ENCODE data around the gene HLTF. TPM values are rescaled to one million over a fixed set of nuclear protein-coding genes. Genes with fewer than 3 reads are reported as not detected.

Gene HLTF
- polyA plus RNA-seq (2013, experiment 1 of 2), result 13.3 TPM
- 14.3 TPM for polyA plus RNA-seq (2013, experiment 2 of 2)

GRCh38 chr3:149086232-149086988 is at the start of gene HLTF:
HLTF (minus strand) TSS chr3:149086533; CDS start chr3:149086336, 197 bp downstream.
- Histone ChIP-seq H3K9ac (ENCODE audit: low read depth, low read length, poor library complexity) (peak within 1 kb of the TSS; percentile 87), H4K8ac (ENCODE audit: low read depth, low read length) (no peak within 1 kb of the TSS), H3K23ac (ENCODE audit: low read depth, low read length, poor library complexity) (peak within 1 kb of the TSS; percentile 30), H2BK5ac (ENCODE audit: low read length) (no peak within 1 kb of the TSS), H3K4ac (ENCODE audit: low read length) (no peak within 1 kb of the TSS), H3K18ac (ENCODE audit: low read length) (peak within 1 kb of the TSS; percentile 80), H2BK120ac (ENCODE audit: low read depth, low read length) (no peak within 1 kb of the TSS), H2BK15ac (ENCODE audit: low read length) (no peak within 1 kb of the TSS), H3K14ac (ENCODE audit: low read length) (no peak within 1 kb of the TSS), H2BK12ac (ENCODE audit: low read length) (no peak within 1 kb of the TSS), H3K27ac (replicated peaks; ENCODE audit: low read length) (peak within 1 kb of the TSS; percentile 40), H2AK5ac (ENCODE audit: low read depth, low read length) (no peak within 1 kb of the TSS), H2AFZ (ENCODE audit: low read length) (peak within 1 kb of the TSS; percentile 88), H3K79me1 (ENCODE audit: low read depth, low read length) (peaks cover 3% of the 10 kb centered on the region), H3K4me3 (ENCODE audit: low read length in 2 of 2) (peak within 1 kb of the TSS; percentile 55 to 87), H3K4me1 (ENCODE audit: control insufficient read depth in 2 of 2, insufficient read depth in 1 of 2, low read depth in 1 of 2, low read length in 2 of 2) (peaks cover 0 to 1% of the 10 kb centered on the region in 2 donors), H3K27me3 (ENCODE audit: control insufficient read depth in 3 of 3, insufficient read depth in 3 of 3, low read depth in 1 of 3, low read length in 3 of 3) (no peaks in the 10 kb centered on the region), H3K36me3 (replicated peaks in 1 of 2; ENCODE audit: control insufficient read depth in 2 of 2, insufficient read depth in 2 of 2, low read length in 2 of 2) (peaks cover 2 to 31% of the 10 kb centered on the region in 2 donors), H3K4me2 (ENCODE audit: insufficient read depth, low read length, poor library complexity, severe bottlenecking) (peak within 1 kb of the TSS; percentile 64), H3K9me3 (replicated peaks in 1 of 2; ENCODE audit: control insufficient read depth in 2 of 2, insufficient read depth in 1 of 2, low read depth in 1 of 2, low read length in 2 of 2) (peaks cover 4 to 33% of the 10 kb centered on the region in 2 donors), H4K91ac (ENCODE audit: low read depth, low read length, poor library complexity) (no peak within 1 kb of the TSS)
- peak; percentile 92 for DNase-seq (ENCODE audit: low spot score)
- no CpG with 5 or more reads among the region's 57 CpGs for WGBS, 2 donors (ENCODE audit: extremely low coverage in 2 of 2, insufficient read length in 2 of 2, insufficient replicate concordance in 1 of 2)

GRCh38 chr3:149134575-149134974 is 48.2 kb upstream of the HLTF start:
- Histone ChIP-seq H2BK15ac (ENCODE audit: low read length) (no peak overlapping the region), H3K4me1 (ENCODE audit: control insufficient read depth in 2 of 2, insufficient read depth in 1 of 2, low read depth in 1 of 2, low read length in 2 of 2) (no peaks in the 10 kb centered on the region), H3K27me3 (ENCODE audit: control insufficient read depth in 3 of 3, insufficient read depth in 3 of 3, low read depth in 1 of 3, low read length in 3 of 3) (no peaks in the 10 kb centered on the region), H3K36me3 (replicated peaks in 1 of 2; ENCODE audit: control insufficient read depth in 2 of 2, insufficient read depth in 2 of 2, low read length in 2 of 2) (peaks cover 0 to 9% of the 10 kb centered on the region in 2 donors), H3K4ac (ENCODE audit: low read length) (no peak overlapping the region), H3K27ac (replicated peaks; ENCODE audit: low read length) (no peak overlapping the region), H3K4me2 (ENCODE audit: insufficient read depth, low read length, poor library complexity, severe bottlenecking) (no peak overlapping the region), H3K18ac (ENCODE audit: low read length) (no peak overlapping the region), H2AK5ac (ENCODE audit: low read depth, low read length) (no peak overlapping the region), H3K14ac (ENCODE audit: low read length) (no peak overlapping the region), H3K9me3 (replicated peaks in 1 of 2; ENCODE audit: control insufficient read depth in 2 of 2, insufficient read depth in 1 of 2, low read depth in 1 of 2, low read length in 2 of 2) (no peaks in the 10 kb centered on the region), H3K23ac (ENCODE audit: low read depth, low read length, poor library complexity) (no peak overlapping the region), H2BK12ac (ENCODE audit: low read length) (no peak overlapping the region), H4K8ac (ENCODE audit: low read depth, low read length) (no peak overlapping the region), H2BK5ac (ENCODE audit: low read length) (no peak overlapping the region), H2BK120ac (ENCODE audit: low read depth, low read length) (no peak overlapping the region), H3K9ac (ENCODE audit: low read depth, low read length, poor library complexity) (no peak overlapping the region), H2AFZ (ENCODE audit: low read length) (no peak overlapping the region), H4K91ac (ENCODE audit: low read depth, low read length, poor library complexity) (no peak overlapping the region), H3K4me3 (ENCODE audit: low read length in 2 of 2) (no peak overlapping the region), H3K79me1 (ENCODE audit: low read depth, low read length) (no peaks in the 10 kb centered on the region)
- DNase-seq (ENCODE audit: low spot score), result no peak
- no CpG with 5 or more reads among the region's 3 CpGs for WGBS, 2 donors (ENCODE audit: extremely low coverage in 2 of 2, insufficient read length in 2 of 2, insufficient replicate concordance in 1 of 2)

GRCh38 chr3:149131589-149131988 is 45.3 kb upstream of the HLTF start:
- no peak overlapping the region for H2BK120ac ChIP-seq (ENCODE audit: low read depth, low read length)
- H3K79me1 ChIP-seq (ENCODE audit: low read depth, low read length), result no peaks in the 10 kb centered on the region
- H3K36me3 ChIP-seq (replicated peaks in 1 of 2; ENCODE audit: control insufficient read depth in 2 of 2, insufficient read depth in 2 of 2, low read length in 2 of 2), result peaks cover 0 to 9% of the 10 kb centered on the region in 2 donors
- H4K8ac ChIP-seq (ENCODE audit: low read depth, low read length), result no peak overlapping the region
- no peak overlapping the region for H3K18ac ChIP-seq (ENCODE audit: low read length)
- no peaks in the 10 kb centered on the region for H3K4me1 ChIP-seq (ENCODE audit: control insufficient read depth in 2 of 2, insufficient read depth in 1 of 2, low read depth in 1 of 2, low read length in 2 of 2)
- H2BK15ac ChIP-seq (ENCODE audit: low read length), result no peak overlapping the region
- no CpG with 5 or more reads among the region's 4 CpGs for WGBS, 2 donors (ENCODE audit: extremely low coverage in 2 of 2, insufficient read length in 2 of 2, insufficient replicate concordance in 1 of 2)
- H2BK5ac ChIP-seq (ENCODE audit: low read length), result no peak overlapping the region
- no peak overlapping the region for H2AK5ac ChIP-seq (ENCODE audit: low read depth, low read length)
- no peak overlapping the region for H3K4me3 ChIP-seq (ENCODE audit: low read length in 2 of 2)
- H3K9ac ChIP-seq (ENCODE audit: low read depth, low read length, poor library complexity), result no peak overlapping the region
- H3K23ac ChIP-seq (ENCODE audit: low read depth, low read length, poor library complexity), result no peak overlapping the region
- no peak overlapping the region for H3K14ac ChIP-seq (ENCODE audit: low read length)
- no peaks in the 10 kb centered on the region for H3K27me3 ChIP-seq (ENCODE audit: control insufficient read depth in 3 of 3, insufficient read depth in 3 of 3, low read depth in 1 of 3, low read length in 3 of 3)
- no peak overlapping the region for H3K4ac ChIP-seq (ENCODE audit: low read length)
- H3K4me2 ChIP-seq (ENCODE audit: insufficient read depth, low read length, poor library complexity, severe bottlenecking), result no peak overlapping the region
- H2AFZ ChIP-seq (ENCODE audit: low read length), result no peak overlapping the region
- no peak overlapping the region for H2BK12ac ChIP-seq (ENCODE audit: low read length)
- H4K91ac ChIP-seq (ENCODE audit: low read depth, low read length, poor library complexity), result no peak overlapping the region
- no peak for DNase-seq (ENCODE audit: low spot score)
- no peak overlapping the region for H3K27ac ChIP-seq (replicated peaks; ENCODE audit: low read length)
- H3K9me3 ChIP-seq (replicated peaks in 1 of 2; ENCODE audit: control insufficient read depth in 2 of 2, insufficient read depth in 1 of 2, low read depth in 1 of 2, low read length in 2 of 2), result peaks cover 0 to 6% of the 10 kb centered on the region in 2 donors

- peak within 1 kb of the TSS; percentile 95 for H3K18ac ChIP-seq (ENCODE audit: low read length)
- no peak within 1 kb of the TSS for H4K8ac ChIP-seq (ENCODE audit: low read depth, low read length)
- peaks cover 0 to 13% of the 10 kb centered on the region in 2 donors for H3K9me3 ChIP-seq (replicated peaks in 1 of 2; ENCODE audit: control insufficient read depth in 2 of 2, insufficient read depth in 1 of 2, low read depth in 1 of 2, low read length in 2 of 2)
- no peak within 1 kb of the TSS for H2BK12ac ChIP-seq (ENCODE audit: low read length)
- peak within 1 kb of the TSS; percentile 78 for H3K4me2 ChIP-seq (ENCODE audit: insufficient read depth, low read length, poor library complexity, severe bottlenecking)
- no peak within 1 kb of the TSS for H3K4ac ChIP-seq (ENCODE audit: low read length)
- no peak within 1 kb of the TSS for H2AK5ac ChIP-seq (ENCODE audit: low read depth, low read length)
- H3K23ac ChIP-seq (ENCODE audit: low read depth, low read length, poor library complexity), result peak within 1 kb of the TSS; percentile 94
- no peaks in the 10 kb centered on the region for H3K79me1 ChIP-seq (ENCODE audit: low read depth, low read length)
- H3K36me3 ChIP-seq (replicated peaks in 1 of 2; ENCODE audit: control insufficient read depth in 2 of 2, insufficient read depth in 2 of 2, low read length in 2 of 2), result peaks cover 0 to 9% of the 10 kb centered on the region in 2 donors
- peak; percentile 80 for DNase-seq (ENCODE audit: low spot score)
- peak within 1 kb of the TSS; percentile 97 for H3K14ac ChIP-seq (ENCODE audit: low read length)
- no peaks in the 10 kb centered on the region for H3K4me1 ChIP-seq (ENCODE audit: control insufficient read depth in 2 of 2, insufficient read depth in 1 of 2, low read depth in 1 of 2, low read length in 2 of 2)
- H2AFZ ChIP-seq (ENCODE audit: low read length), result peak within 1 kb of the TSS; percentile 97
- peak within 1 kb of the TSS; percentile 66 for H2BK5ac ChIP-seq (ENCODE audit: low read length)
- peak within 1 kb of the TSS; percentile 89 to 91 for H3K4me3 ChIP-seq (ENCODE audit: low read length in 2 of 2)
- no peak within 1 kb of the TSS for H2BK120ac ChIP-seq (ENCODE audit: low read depth, low read length)
- no peak within 1 kb of the TSS for H4K91ac ChIP-seq (ENCODE audit: low read depth, low read length, poor library complexity)
- no peak within 1 kb of the TSS for H3K27ac ChIP-seq (replicated peaks; ENCODE audit: low read length)
- H3K9ac ChIP-seq (ENCODE audit: low read depth, low read length, poor library complexity), result peak within 1 kb of the TSS; percentile 92
- no CpG with 5 or more reads among the region's 84 CpGs for WGBS, 2 donors (ENCODE audit: extremely low coverage in 2 of 2, insufficient read length in 2 of 2, insufficient replicate concordance in 1 of 2)
- H2BK15ac ChIP-seq (ENCODE audit: low read length), result no peak within 1 kb of the TSS
- no peaks in the 10 kb centered on the region for H3K27me3 ChIP-seq (ENCODE audit: control insufficient read depth in 3 of 3, insufficient read depth in 3 of 3, low read depth in 1 of 3, low read length in 3 of 3)
Observed at GRCh38 chr3:149129326-149130205, 43.2 kb upstream of the HLTF start, which contains the start of gene HPS3. HPS3 (plus strand) TSS chr3:149129638; CDS start chr3:149129724, 86 bp downstream.

Measured in neuronal stem cell (in vitro differentiated cells).